Measurements from ENCODE around the gene FGL2. TPM values are rescaled to one million over a fixed set of nuclear protein-coding genes. Genes with fewer than 3 reads are reported as not detected.
"Not testable (repeated sequence)": the region's sequence is repeated elsewhere in the genome, so short reads cannot be mapped to it uniquely, and the experiment has no call there.

Gene FGL2
- total and polyA plus RNA-seq, 3 donors from 2014 or later, result 2.0 to 18.3 (median 8.4) TPM

DNA sequence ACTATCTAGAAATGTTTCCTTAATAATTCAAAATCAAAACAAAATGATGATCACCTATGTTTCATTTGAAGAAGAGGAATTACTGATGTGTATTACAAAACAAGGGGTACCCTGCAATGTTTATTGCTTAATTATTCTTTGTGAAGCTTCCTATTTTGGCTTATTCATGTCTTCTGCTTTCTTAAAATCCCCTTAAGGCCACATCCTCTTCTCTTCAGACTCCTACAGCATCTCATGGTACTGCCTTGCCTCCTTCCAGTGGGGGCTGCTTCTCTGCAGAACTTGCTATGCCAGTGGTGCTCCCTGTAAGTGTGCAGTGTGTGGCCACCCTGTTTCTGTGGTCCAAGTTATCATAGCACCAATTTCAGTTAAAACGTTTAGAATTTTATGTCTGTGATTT is 42.2 kb downstream of the FGL2 start:
- H3K4me3 ChIP-seq, result no peak overlapping the region
- H3K4me1 ChIP-seq, result peaks cover 3% of the 10 kb centered on the region
- H3K27ac ChIP-seq, result no peak overlapping the region
- H3K9me3 ChIP-seq, result no peaks in the 10 kb centered on the region
- DNase-seq, result no peak
- 14 to 33% methylated on average over 1 of the region's 1 CpG for WGBS, 2 donors
- TF ChIP-seq CTCF (IDR thresholded peaks at IDR 0.05), result no peak
- intact Hi-C loops (cut with DNase I; ENCODE audit: low total_unique reads), result no loop called here
- no peaks in the 10 kb centered on the region for H3K27me3 ChIP-seq
- no peaks in the 10 kb centered on the region for H3K36me3 ChIP-seq (ENCODE audit: low read depth, missing control alignments)

- H3K4me1 ChIP-seq; H3K4me3 ChIP-seq; H3K27ac ChIP-seq; H3K27me3 ChIP-seq; H3K36me3 ChIP-seq (ENCODE audit: low read depth, missing control alignments); H3K9me3 ChIP-seq; intact Hi-C loops (cut with DNase I; ENCODE audit: low total_unique reads); DNase-seq: not testable (repeated sequence)
- WGBS, 2 donors, result no CpG with 5 or more reads among the region's 1 CpG
Observed at GRCh38 chr7:77157034-77157433, 42.6 kb downstream of the FGL2 start.

DNA sequence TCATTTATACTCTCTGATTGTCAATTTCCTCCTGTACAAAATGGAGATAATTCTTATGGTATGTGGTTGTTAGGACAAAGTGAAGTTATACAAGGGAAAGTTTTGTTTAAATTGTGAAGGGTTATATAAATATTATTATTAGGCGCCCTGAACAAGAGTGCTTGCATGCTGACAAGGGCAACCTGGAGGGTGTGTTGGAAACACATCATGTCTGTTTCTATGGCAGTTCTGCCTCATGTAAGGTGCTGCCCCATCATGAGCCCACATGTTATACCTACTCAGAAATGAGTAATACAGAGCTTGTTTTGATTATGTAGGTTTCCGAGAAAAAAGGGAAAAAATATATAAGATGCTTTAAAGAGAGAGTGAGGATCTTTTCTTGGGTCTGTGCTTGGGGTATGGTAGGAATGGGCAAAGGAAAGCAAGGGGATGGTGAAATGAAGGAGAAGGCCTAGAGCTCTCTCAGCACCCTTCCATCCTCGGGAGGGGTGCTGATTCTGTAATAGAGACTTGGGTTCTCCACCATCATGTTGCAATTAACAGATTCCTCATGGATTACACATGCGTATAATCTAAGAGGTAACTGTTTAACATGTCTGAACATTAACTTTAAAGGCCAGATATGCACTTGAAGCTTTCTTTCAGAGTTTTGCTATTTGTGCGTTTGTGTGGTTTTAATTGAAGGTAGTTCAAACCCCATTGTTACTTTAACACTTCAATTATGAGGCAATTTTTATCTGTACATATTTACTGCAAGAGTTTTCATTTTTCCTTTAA is 43.8 kb downstream of the FGL2 start:
- H3K27ac ChIP-seq; H3K27me3 ChIP-seq; H3K4me3 ChIP-seq; DNase-seq; H3K4me1 ChIP-seq; intact Hi-C loops (cut with DNase I; ENCODE audit: low total_unique reads); H3K9me3 ChIP-seq; H3K36me3 ChIP-seq (ENCODE audit: low read depth, missing control alignments): not testable (repeated sequence)
- 93 to 100% methylated on average over 4 to 5 of the region's 5 CpGs for WGBS, 2 donors

DNA sequence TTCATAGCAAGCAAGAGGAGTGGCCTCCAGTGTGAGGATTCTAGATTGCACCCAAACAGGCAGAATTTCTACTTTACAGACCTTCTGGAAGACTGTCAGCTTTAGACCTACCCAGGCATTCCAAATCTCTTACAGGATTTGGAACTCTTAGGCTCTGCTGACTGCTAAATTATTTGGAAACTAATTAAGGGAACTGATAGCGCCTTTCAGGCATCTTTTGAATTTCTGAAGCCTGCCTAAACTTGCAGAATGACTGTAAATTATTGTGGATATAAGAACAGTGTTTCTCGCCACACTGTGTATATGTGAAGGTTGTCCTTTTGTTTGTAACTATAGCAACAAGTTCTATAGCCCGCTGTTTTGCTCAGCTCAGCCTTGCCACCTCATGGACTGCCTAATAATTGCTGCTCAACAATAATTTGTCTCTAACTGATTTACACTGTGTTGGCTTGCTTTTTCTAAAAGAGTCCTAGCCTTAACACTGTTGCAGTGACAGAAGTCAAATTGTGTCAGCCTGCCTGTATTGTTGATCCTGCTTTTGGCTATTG is 44.6 kb downstream of the FGL2 start:
- H3K9me3 ChIP-seq; H3K4me3 ChIP-seq; DNase-seq; H3K4me1 ChIP-seq; H3K27me3 ChIP-seq; H3K27ac ChIP-seq; intact Hi-C loops (cut with DNase I; ENCODE audit: low total_unique reads); H3K36me3 ChIP-seq (ENCODE audit: low read depth, missing control alignments): not testable (repeated sequence)
- WGBS, 2 donors, result 71 to 73% methylated on average over 3 of the region's 3 CpGs

GRCh38 chr7:77152232-77152631 is 47.4 kb downstream of the FGL2 start:
- H3K4me1 ChIP-seq; H3K36me3 ChIP-seq (ENCODE audit: low read depth, missing control alignments); H3K9me3 ChIP-seq; H3K4me3 ChIP-seq; H3K27ac ChIP-seq; H3K27me3 ChIP-seq; intact Hi-C loops (cut with DNase I; ENCODE audit: low total_unique reads); DNase-seq: not testable (repeated sequence)

Other genes with a start within 250 kb of the FGL2 start
- not detected for gene SPDYE17, start 167.5 kb downstream of the FGL2 start, total RNA-seq
- gene SPDYE17, start 167.5 kb downstream of the FGL2 start, polyA plus RNA-seq (ENCODE audit: insufficient read depth, low read depth, low replicate concordance), result not detected
- gene SPDYE18, start 137.3 kb downstream of the FGL2 start, total RNA-seq, result 10 to 100 TPM in 1 of 2 donors, 1 to 10 TPM in 1; 4.3 to 12.6 TPM
- 12.0 TPM for gene SPDYE18, start 137.3 kb downstream of the FGL2 start, polyA plus RNA-seq (ENCODE audit: insufficient read depth, low read depth, low replicate concordance)
- 10 to 100 TPM; 34.3 to 35.7 TPM for gene CCDC146, start 77.2 kb downstream of the FGL2 start, total RNA-seq
- 20.9 TPM for gene CCDC146, start 77.2 kb downstream of the FGL2 start, polyA plus RNA-seq (ENCODE audit: insufficient read depth, low read depth, low replicate concordance)
- 10 to 100 TPM; 14.6 to 16.2 TPM for gene GSAP, start 216.5 kb upstream of the FGL2 start, total RNA-seq
- gene GSAP, start 216.5 kb upstream of the FGL2 start, polyA plus RNA-seq (ENCODE audit: insufficient read depth, low read depth, low replicate concordance), result 6.0 TPM

Data from testis (tissue), 3 donors.